Adrenal gland (tissue), 12 donors: ENCODE measurements around the gene KCNB1. TPM values are rescaled to one million over a fixed set of nuclear protein-coding genes. Genes with fewer than 3 reads are reported as not detected.

ENCODE experiments used
- DNase-seq, 7 donors: peaks; one replicate each; pipeline ENCODE4 v3.0.0-alpha.2; 2019 to 2020
- H3K27ac ChIP-seq, 5 donors: fragments of 200-600 bp; sonication (generic) in 4 of 5; 1 replicate in 3 of 5; 2 replicates in 2 of 5; pipeline versions ENCODE4 v1.5.1 to v1.8.0; 2016 to 2020; ENCODE audit warnings: mild to moderate bottlenecking in 1 of 5
- H3K27me3 ChIP-seq: fragments of 200-600 bp; 2 replicates; pipeline ENCODE4 v1.8.0; 2021
- H3K36me3 ChIP-seq, 2 donors: fragments of 200-600 bp; replicated peaks in 1 of 2; 1 replicate in 1 of 2; 2 replicates in 1 of 2; pipeline versions ENCODE4 v1.5.1 to v1.8.0; 2018 to 2022
- H3K4me1 ChIP-seq, 2 donors: fragments of 200-600 bp; replicated peaks in 1 of 2; 1 replicate in 1 of 2; 2 replicates in 1 of 2; pipeline versions ENCODE4 v1.5.1 to v1.8.0; 2018 to 2021
- H3K4me3 ChIP-seq, 4 donors: fragments of 200-600 bp; sonication (generic) in 3 of 4; one replicate each; pipeline ENCODE4 v1.5.1; 2016 to 2018
- H3K9me3 ChIP-seq, 3 donors: fragments of 200-600 bp; sonication (generic) in 1 of 3; replicated peaks in 1 of 3; 1 replicate in 2 of 3; 2 replicates in 1 of 3; pipeline versions ENCODE4 v1.5.1 to v1.8.0; 2016 to 2021
- CTCF ChIP-seq, 6 experiments: fragments of 450-650 bp in 4 of 6; fragments of 200-600 bp in 2 of 6; sonication (generic) in 1 of 6; IDR thresholded peaks; 1 replicate in 5 of 6; 2 replicates in 1 of 6; pipeline versions ENCODE4 v1.5.1 to v1.8.0; 2016 to 2021; ENCODE audit warnings: antibody characterized with exemption in 6 of 6, mild to moderate bottlenecking in 2 of 6, moderate library complexity in 1 of 6
- POLR2A ChIP-seq, 2 donors: fragments of 450-650 bp; IDR thresholded peaks; one replicate each; pipeline ENCODE4 v1.6.1; 2017; ENCODE audit warnings: antibody characterized with exemption in 2 of 2, mild to moderate bottlenecking in 2 of 2, moderate library complexity in 1 of 2
- WGBS, 4 donors: extraction: QIAGEN DNeasy Blood & Tissue Kit in 2 of 4; methylation state at CpG; one replicate each; pipeline versions ENCODE4 v1.1.5 to v1.1.7; 2013 to 2017; 5-methylcytosine and 5-hydroxymethylcytosine counted together
- intact Hi-C, 2 donors: fragments of 100-400 bp; cut with DNase I; formaldehyde crosslinking; loops; one replicate each; pipeline versions ENCODE4 v1.14.1 to v1.15.0; 2022 to 2023
- polyA plus RNA-seq, 3 donors: library from polyadenylated mRNA; stranded (reverse); fragments of 200-250 nt in 2 of 3; fragments of 350-450 nt in 1 of 3; fragmentation: Illumina TruSeq in 1 of 3; extraction: RNeasy Lipid Tissue Mini Kit (QIAGEN cat#74804) in 1 of 3; gene quantifications; one replicate each; pipeline ENCODE4 v1.2.3, GENCODE V29; 2013 to 2014
- total RNA-seq, 9 donors: library from RNA; depleted of rRNA in 4 of 9; stranded (reverse); fragments of >200 nt in 4 of 9; fragments of 120-200 nt in 1 of 9; fragmentation: NEBNext Ultra II Directional in 1 of 9; extraction: Animal tissue kit (Norgen Biotek cat#: 25700) in 1 of 9; gene quantifications; one replicate each; pipeline versions ENCODE4 v1.1.0 to v1.2.4, GENCODE V29; 2013 to 2023
- donor health status: healthy with polysubstance abuse.
- donor health status: Bipolar disorder and iron deficiency.
- donor health status: DM: yes; HTN: yes; CAD: no.
- donor health status: DM: no; HTN: no; CAD: no.
- donor health status: DM: no; HTN: no; CAD: no.
- donor health status: DM: yes; HTN: yes; CAD: no.

The KCNB1 gene
- total and polyA plus RNA-seq, 12 donors: 0.11 to 8.2 (median 1.3) TPM

DNA sequence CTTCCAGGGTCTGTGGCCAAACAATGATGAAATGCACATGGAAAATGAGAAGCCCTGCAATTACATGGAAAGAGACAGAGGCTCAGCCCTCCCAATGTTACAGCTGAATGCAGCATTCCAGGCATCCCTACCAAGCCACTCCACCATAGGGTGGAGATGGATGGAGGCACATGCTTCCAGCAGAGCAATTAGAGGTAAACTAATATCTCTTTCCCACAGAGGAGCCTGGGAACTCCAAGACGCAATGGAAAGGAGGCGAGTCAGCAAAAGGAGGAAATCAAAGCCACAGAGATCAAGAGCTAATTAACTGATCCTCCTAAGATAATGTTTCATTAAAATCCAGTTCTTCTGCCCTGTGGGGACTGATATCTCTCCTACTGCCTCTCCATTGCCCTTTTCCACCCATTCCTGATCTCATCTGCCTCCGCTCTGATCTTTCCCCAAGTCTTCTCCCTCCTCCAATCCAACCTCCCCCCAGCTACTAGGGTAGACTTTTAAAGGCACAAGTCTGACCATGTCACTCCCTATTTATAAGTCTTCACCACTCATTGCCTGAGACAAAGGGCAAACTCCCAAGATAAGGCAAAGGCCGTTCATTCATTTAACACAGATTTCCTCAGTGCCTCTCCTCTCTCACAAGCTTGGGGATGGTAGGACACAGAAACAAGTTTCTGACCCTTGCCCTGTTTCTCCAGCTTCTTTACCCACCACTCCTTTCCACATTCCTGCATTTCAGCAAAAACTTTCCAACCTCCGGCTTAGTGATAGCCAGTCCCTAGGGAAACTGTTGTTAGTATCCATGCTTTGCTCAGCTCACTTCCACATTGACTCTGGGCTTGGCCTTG is 14.3 kb upstream of the KCNB1 start:
- no peak for TF ChIP-seq CTCF (IDR thresholded peaks at IDR 0.05)
- TF ChIP-seq POLR2A (IDR thresholded peaks at IDR 0.05): no peak
- Histone ChIP-seq H3K4me3 (no peak overlapping the region), H3K4me1 (no peaks in the 10 kb centered on the region), H3K9me3 (no peaks in the 10 kb centered on the region), H3K27me3 (no peaks in the 10 kb centered on the region), H3K27ac (no peak overlapping the region), H3K36me3 (no peaks in the 10 kb centered on the region)
- WGBS, 4 donors: 65 to 70% (median 67%) methylated on average over 5 of the region's 5 CpGs
- DNase-seq: no peak
- intact Hi-C loops: no loop called here

GRCh38 chr20:49496043-49496442 is 13.6 kb upstream of the KCNB1 start:
- Histone ChIP-seq H3K36me3 (no peaks in the 10 kb centered on the region), H3K9me3 (no peaks in the 10 kb centered on the region), H3K4me1 (no peaks in the 10 kb centered on the region), H3K27ac (no peak overlapping the region), H3K4me3 (no peak overlapping the region), H3K27me3 (no peaks in the 10 kb centered on the region)
- 71 to 82% (median 77%) methylated on average over 4 of the region's 4 CpGs for WGBS, 4 donors
- intact Hi-C loops: no loop called here
- TF ChIP-seq POLR2A (IDR thresholded peaks at IDR 0.05) (no peak), CTCF (IDR thresholded peaks at IDR 0.05) (no peak)
- DNase-seq: no peak

- H3K36me3 ChIP-seq: no peaks in the 10 kb centered on the region
- TF ChIP-seq CTCF (IDR thresholded peaks at IDR 0.05) (no peak), POLR2A (IDR thresholded peaks at IDR 0.05) (no peak)
- H3K27ac ChIP-seq: no peak overlapping the region
- intact Hi-C loops: no loop called here
- 18 to 39% (median 37%) methylated on average over 1 of the region's 1 CpG for WGBS, 4 donors
- DNase-seq: peak in 3 of 7 donors; percentile 7 to 23 (median 18)
- no peak overlapping the region for H3K4me3 ChIP-seq
- H3K27me3 ChIP-seq: no peaks in the 10 kb centered on the region
- H3K4me1 ChIP-seq: no peaks in the 10 kb centered on the region
- no peaks in the 10 kb centered on the region for H3K9me3 ChIP-seq
Observed at GRCh38 chr20:49490689-49491088, 8.2 kb upstream of the KCNB1 start.

DNA sequence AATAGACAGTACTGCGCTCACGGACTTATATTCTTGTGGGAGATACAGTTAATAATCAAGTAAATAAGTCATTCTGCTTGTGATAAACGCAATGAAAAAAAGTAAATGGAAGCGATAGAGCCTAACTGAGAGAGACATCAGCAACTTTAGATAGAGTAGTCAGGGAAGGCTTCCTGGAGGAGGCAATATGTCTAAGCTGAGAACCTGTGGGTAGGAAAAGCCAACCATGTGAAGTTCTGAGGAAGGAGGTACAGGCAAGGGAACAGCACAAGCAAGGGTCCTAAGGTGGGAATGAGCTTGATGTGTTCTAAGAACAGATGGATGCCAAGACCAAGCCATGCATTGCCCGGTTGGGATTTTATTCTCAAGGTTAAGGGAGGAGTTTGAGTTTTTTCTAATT is 7.2 kb upstream of the KCNB1 start:
- no peak overlapping the region for H3K27ac ChIP-seq
- WGBS, 4 donors: 77 to 83% (median 81%) methylated on average over 5 of the region's 5 CpGs
- no peak for TF ChIP-seq POLR2A (IDR thresholded peaks at IDR 0.05)
- no peak for TF ChIP-seq CTCF (IDR thresholded peaks at IDR 0.05)
- H3K27me3 ChIP-seq: peaks cover 6% of the 10 kb centered on the region
- H3K4me1 ChIP-seq: no peaks in the 10 kb centered on the region
- H3K4me3 ChIP-seq: no peak overlapping the region
- H3K36me3 ChIP-seq: no peaks in the 10 kb centered on the region
- no peak for DNase-seq
- H3K9me3 ChIP-seq: no peaks in the 10 kb centered on the region
- intact Hi-C loops: loop anchor here in 1 of 2 donors (10.0 kb wide), 1 partner anchor 105 kb away; no protein-coding TSS in a partner anchor
